Stomach smooth muscle (tissue), 2 donors: Measurements from ENCODE around the gene GAR1.
"Not testable (repeated sequence)": the region's sequence is repeated elsewhere in the genome, so short reads cannot be mapped to it uniquely, and the experiment has no call there.

Experiments used
- H3K27ac ChIP-seq: one replicate; pipeline ENCODE4 v1.7.0; 2013; ENCODE audit warnings: mild to moderate bottlenecking, low read length, inconsistent platforms
- H3K27me3 ChIP-seq, 2 donors: one replicate each; pipeline ENCODE4 v1.7.0; 2013; ENCODE audit warnings: low read length in 2 of 2; ENCODE audit not compliant: insufficient read depth in 2 of 2, control insufficient read depth in 1 of 2
- H3K36me3 ChIP-seq, 2 donors: one replicate each; pipeline ENCODE4 v1.7.0; 2013; ENCODE audit warnings: low read length in 2 of 2; ENCODE audit not compliant: control insufficient read depth in 2 of 2, insufficient read depth in 2 of 2
- H3K4me1 ChIP-seq: one replicate; pipeline ENCODE4 v1.7.0; 2013; ENCODE audit warnings: low read length; ENCODE audit not compliant: control insufficient read depth, insufficient read depth
- H3K4me3 ChIP-seq, 2 donors: one replicate each; pipeline ENCODE4 v1.7.0; 2013; ENCODE audit warnings: low read length in 2 of 2
- H3K9ac ChIP-seq, 2 donors: one replicate each; pipeline ENCODE4 v1.7.0; 2013; ENCODE audit warnings: low read length in 2 of 2, mild to moderate bottlenecking in 1 of 2
- H3K9me3 ChIP-seq, 2 donors: one replicate each; pipeline ENCODE4 v1.7.0; 2013; ENCODE audit warnings: low read length in 2 of 2; ENCODE audit not compliant: control insufficient read depth in 2 of 2
- donor health status: healthy.
- donor health status: Pancreatic carcinoma.

Gene GAR1

GRCh38 chr4:109815151-109816081 lies at the start of gene GAR1:
GAR1 (plus strand) TSS chr4:109815762; CDS start chr4:109816165, 403 bp downstream.
- H3K4me1 ChIP-seq: peaks cover 14% of the 10 kb centered on the region
- peaks cover 0 to 8% of the 10 kb centered on the region in 2 donors for H3K36me3 ChIP-seq
- H3K27ac ChIP-seq: peak within 1 kb of the TSS; percentile 86
- no peaks in the 10 kb centered on the region for H3K9me3 ChIP-seq
- H3K4me3 ChIP-seq: peak within 1 kb of the TSS; percentile 89 to 100
- H3K27me3 ChIP-seq: no peaks in the 10 kb centered on the region
- H3K9ac ChIP-seq: peak within 1 kb of the TSS; percentile 83 to 88

- H3K27ac ChIP-seq, H3K9me3 ChIP-seq, H3K9ac ChIP-seq, H3K4me1 ChIP-seq, H3K36me3 ChIP-seq, H3K27me3 ChIP-seq, H3K4me3 ChIP-seq: not testable (repeated sequence)
Observed at GRCh38 chr4:109782092-109782491, 33.5 kb upstream of the GAR1 start.

GRCh38 chr4:109786846-109787245 lies 28.7 kb upstream of the GAR1 start:
- Histone ChIP-seq H3K36me3 (no peaks in the 10 kb centered on the region), H3K27ac (no peak overlapping the region), H3K9ac (no peak overlapping the region), H3K27me3 (no peaks in the 10 kb centered on the region), H3K4me3 (no peak overlapping the region), H3K9me3 (no peaks in the 10 kb centered on the region), H3K4me1 (no peaks in the 10 kb centered on the region)

GRCh38 chr4:109787807-109788206 lies 27.8 kb upstream of the GAR1 start:
- Histone ChIP-seq H3K4me3 (no peak overlapping the region), H3K4me1 (no peaks in the 10 kb centered on the region), H3K27me3 (no peaks in the 10 kb centered on the region), H3K9ac (no peak overlapping the region), H3K9me3 (no peaks in the 10 kb centered on the region), H3K36me3 (no peaks in the 10 kb centered on the region), H3K27ac (no peak overlapping the region)

- Histone ChIP-seq H3K36me3 (no peaks in the 10 kb centered on the region), H3K4me1 (no peaks in the 10 kb centered on the region), H3K27me3 (no peaks in the 10 kb centered on the region), H3K9ac (no peak overlapping the region), H3K27ac (no peak overlapping the region), H3K4me3 (no peak overlapping the region), H3K9me3 (no peaks in the 10 kb centered on the region)
Observed at GRCh38 chr4:109795059-109795458, 20.5 kb upstream of the GAR1 start.

- no peaks in the 10 kb centered on the region for H3K9me3 ChIP-seq
- H3K27me3 ChIP-seq: no peaks in the 10 kb centered on the region
- H3K4me3 ChIP-seq: no peak overlapping the region
- no peak overlapping the region for H3K27ac ChIP-seq
- no peak overlapping the region for H3K9ac ChIP-seq
- no peaks in the 10 kb centered on the region for H3K4me1 ChIP-seq
- H3K36me3 ChIP-seq: no peaks in the 10 kb centered on the region
Observed at GRCh38 chr4:109798866-109799265, 16.7 kb upstream of the GAR1 start.

GRCh38 chr4:109801099-109801789 lies 14.3 kb upstream of the GAR1 start:
- no peak overlapping the region for H3K27ac ChIP-seq

GRCh38 chr4:109801895-109802319 lies 13.7 kb upstream of the GAR1 start, which contains the start of gene CFI:
CFI (minus strand) TSS chr4:109801999; CDS start chr4:109801971, 28 bp downstream.
- Histone ChIP-seq H3K4me1 (peaks cover 2% of the 10 kb centered on the region), H3K36me3 (no peaks in the 10 kb centered on the region), H3K9ac (no peak within 1 kb of the TSS), H3K4me3 (no peak within 1 kb of the TSS), H3K27me3 (no peaks in the 10 kb centered on the region), H3K27ac (no peak within 1 kb of the TSS), H3K9me3 (no peaks in the 10 kb centered on the region)

More at GRCh38 chr4:109801099-109801789, 14.3 kb upstream of the GAR1 start:
- no peak overlapping the region for H3K4me3 ChIP-seq
- H3K36me3 ChIP-seq: no peaks in the 10 kb centered on the region
- no peaks in the 10 kb centered on the region for H3K9me3 ChIP-seq
- H3K9ac ChIP-seq: no peak overlapping the region
- H3K4me1 ChIP-seq: peaks cover 2% of the 10 kb centered on the region
- H3K27me3 ChIP-seq: no peaks in the 10 kb centered on the region

GRCh38 chr4:109803924-109804571 lies 11.5 kb upstream of the GAR1 start:
- peaks cover 2% of the 10 kb centered on the region for H3K4me1 ChIP-seq
- no peak overlapping the region for H3K27ac ChIP-seq
- H3K27me3 ChIP-seq: no peaks in the 10 kb centered on the region
- H3K9ac ChIP-seq: no peak overlapping the region
- no peak overlapping the region for H3K4me3 ChIP-seq
- H3K36me3 ChIP-seq: no peaks in the 10 kb centered on the region
- no peaks in the 10 kb centered on the region for H3K9me3 ChIP-seq

GRCh38 chr4:109809655-109810054 lies 5.9 kb upstream of the GAR1 start:
- H3K36me3 ChIP-seq: no peaks in the 10 kb centered on the region

More at GRCh38 chr4:109809655-109810054, 5.9 kb upstream of the GAR1 start:
- H3K27me3 ChIP-seq: no peaks in the 10 kb centered on the region
- H3K4me3 ChIP-seq: no peak overlapping the region
- H3K9ac ChIP-seq: no peak overlapping the region
- H3K9me3 ChIP-seq: no peaks in the 10 kb centered on the region
- H3K27ac ChIP-seq: no peak overlapping the region
- peaks cover 2% of the 10 kb centered on the region for H3K4me1 ChIP-seq
